Activated CD8-positive, alpha-beta memory T cell treated with anti-CD3 and anti-CD28 coated beads for 48 hours (primary cell): ENCODE measurements around the gene EIF4E3.

Experiments used
- DNase-seq, 3 experiments: peaks; one replicate each; pipeline ENCODE4 v3.0.0-alpha.2; 2020; ENCODE audit warnings: low read depth in 2 of 3, low spot score in 2 of 3

The EIF4E3 gene

DNA sequence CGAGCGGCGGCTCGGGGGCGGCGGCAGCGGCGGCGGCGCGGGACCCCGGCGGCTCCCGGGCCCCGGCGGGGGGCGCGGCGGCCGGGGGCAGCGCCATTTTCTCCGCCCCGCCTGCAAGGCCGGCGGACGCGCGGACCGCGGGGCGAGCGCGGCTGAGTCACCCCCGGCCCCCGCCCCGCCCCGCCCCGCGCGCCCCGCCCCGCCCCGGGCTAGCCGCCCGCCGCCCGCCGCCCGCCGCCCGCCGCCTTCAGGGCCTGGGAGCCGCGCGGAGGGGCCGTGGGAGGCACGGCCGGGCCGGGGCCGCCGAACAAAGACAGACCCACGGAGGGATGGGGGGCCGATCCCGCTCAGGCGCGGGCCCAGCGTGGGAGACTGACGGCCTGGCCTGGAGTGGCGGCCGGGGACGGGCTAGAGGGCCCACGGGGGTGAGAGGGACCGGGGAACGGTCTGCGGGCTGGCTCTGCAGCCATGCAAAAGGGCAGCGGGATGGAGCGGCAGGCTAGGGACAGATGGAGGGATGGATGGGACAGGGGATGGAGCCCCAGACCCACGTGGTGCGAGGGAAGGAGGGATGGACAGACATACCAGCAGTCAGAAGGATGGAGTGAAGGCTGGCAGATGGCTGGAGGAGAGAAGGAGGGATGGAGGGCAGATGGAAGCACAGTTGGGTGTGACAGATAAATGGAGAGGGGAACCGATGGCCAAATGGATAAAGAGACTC lies at the start of gene EIF4E3:
Gene EIF4E3, minus strand, starts transcription at position 132 of the 721 bp plus-strand sequence. Its CDS starts 35 bp downstream, at position 97.
- DNase-seq = no peak

DNA sequence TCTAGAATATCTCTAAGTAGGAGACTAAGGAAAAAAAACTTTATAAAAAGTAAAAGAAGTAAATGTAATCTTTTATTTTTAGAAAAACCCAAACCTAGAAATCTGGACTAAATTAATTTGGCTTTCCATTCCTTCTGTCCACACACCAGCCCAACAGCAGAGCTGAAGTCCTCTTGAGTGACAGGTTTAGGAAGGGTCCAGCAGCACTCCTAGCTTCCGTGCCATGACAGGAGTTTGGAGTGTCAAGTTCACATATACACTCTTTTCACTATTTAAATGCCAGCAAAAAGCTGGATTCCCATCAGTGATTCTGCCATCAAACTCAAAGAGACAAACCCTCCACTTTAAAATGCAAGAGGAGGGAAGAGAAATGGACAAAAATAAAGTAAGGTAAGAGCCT lies 46.7 kb upstream of the EIF4E3 start:
- DNase-seq = no peak

DNA sequence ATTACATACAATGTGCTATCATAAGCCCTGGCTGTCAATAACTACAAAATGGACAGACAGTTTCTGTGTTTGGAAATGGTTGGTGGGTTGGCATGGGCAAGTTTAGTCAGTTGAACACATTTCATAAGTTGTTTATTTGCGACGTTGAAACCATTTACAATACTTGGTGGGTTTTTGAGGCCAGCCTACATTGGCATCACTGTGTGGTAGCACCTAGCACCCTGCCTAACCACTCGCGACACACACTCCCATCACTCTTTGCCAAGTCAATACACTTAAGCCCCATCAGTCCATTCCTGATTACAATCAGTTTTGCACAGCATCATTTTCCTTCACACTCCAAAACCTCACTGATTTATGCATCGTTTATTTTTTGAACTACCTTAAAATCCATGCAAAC lies 45.9 kb upstream of the EIF4E3 start:
- DNase-seq = no peak

DNA sequence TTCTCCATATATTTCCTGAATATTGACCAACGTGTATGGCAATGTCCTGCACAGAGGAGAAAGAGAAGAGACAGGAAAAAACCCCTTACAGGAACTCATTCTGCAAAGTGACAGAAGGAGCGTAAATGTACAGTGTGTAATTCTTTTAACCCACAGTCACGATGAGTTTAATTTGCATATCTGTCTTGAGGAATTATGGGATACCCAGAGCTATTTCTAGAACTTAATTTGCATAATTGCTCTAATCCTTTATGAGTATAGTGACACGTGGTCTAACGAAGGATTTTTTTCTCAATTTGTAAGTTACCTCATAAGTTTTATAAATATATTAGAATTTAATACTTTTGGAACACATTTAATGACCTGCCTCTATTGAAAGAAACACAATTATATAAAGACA lies 38.2 kb upstream of the EIF4E3 start:
- no peak for DNase-seq

DNA sequence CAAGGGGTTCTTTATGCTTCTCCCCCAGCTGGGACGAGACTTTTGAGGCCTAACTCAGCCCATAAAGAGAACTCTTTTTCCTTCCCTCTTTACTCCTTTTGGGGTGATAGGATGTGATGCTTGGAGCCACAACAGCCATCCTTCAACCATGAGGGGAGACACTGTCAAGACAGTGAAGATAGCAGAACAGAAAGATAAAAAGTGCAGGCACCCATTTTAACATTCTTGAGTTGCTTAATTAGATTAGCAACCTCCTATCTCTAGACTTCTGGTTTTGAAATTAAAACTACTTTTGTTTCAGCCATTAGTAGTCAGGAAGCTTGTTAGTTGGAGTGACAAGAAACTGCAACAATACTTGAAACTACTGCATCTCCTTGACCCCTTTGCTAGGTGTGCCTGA lies 34.9 kb upstream of the EIF4E3 start:
- no peak for DNase-seq

DNA sequence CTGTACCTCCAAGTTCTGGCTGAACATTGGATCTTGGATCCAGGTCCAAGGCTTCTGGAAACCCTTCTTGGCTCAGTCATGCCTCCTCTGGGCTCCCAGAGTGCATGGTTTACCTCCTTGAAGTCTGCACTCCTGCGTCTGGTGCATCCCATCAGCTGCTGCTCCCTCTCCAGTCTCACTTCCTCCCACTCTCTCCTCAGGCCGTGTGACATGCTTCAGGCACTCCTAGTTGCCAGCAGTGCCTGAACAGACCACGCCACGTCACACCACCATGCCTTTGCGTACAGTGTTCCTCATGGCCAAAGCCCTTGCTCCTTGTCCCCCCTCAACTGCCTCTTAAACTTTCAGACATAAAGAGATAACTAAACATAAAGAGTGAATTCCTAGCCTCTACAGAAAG lies 34.2 kb upstream of the EIF4E3 start:
- DNase-seq = no peak

DNA sequence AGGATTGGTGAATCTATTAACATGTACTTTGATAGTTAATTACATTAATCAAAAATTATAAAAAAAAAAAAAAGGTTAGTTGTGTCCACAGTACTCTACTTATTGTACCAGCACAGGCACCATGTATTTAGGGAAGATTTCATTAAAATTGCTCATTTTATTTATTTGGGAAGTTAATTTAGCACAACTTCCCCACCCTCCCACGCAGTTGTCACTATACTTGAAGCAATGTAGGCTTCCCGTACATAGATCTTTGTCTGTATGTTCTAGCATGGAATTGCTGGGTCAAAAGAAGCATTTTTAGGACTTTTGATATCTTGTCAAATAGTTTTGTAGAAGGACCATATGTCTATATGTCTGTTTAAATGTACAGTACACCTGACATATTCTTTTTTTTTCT lies 32.9 kb upstream of the EIF4E3 start:
- DNase-seq = no peak

DNA sequence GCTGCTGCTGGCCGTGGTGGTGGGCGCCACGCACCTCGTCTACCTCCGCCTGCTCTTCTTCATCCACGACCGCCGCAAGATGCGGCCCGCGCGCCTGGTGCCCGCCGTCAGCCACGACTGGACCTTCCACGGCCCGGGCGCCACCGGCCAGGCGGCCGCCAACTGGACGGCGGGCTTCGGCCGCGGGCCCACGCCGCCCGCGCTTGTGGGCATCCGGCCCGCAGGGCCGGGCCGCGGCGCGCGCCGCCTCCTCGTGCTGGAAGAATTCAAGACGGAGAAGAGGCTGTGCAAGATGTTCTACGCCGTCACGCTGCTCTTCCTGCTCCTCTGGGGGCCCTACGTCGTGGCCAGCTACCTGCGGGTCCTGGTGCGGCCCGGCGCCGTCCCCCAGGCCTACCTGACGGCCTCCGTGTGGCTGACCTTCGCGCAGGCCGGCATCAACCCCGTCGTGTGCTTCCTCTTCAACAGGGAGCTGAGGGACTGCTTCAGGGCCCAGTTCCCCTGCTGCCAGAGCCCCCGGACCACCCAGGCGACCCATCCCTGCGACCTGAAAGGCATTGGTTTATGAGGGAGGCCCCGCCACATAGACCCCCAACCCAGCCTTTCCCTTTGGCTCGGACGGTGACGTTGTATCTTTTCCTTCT lies 29.5 kb upstream of the EIF4E3 start:
- DNase-seq = no peak

DNA sequence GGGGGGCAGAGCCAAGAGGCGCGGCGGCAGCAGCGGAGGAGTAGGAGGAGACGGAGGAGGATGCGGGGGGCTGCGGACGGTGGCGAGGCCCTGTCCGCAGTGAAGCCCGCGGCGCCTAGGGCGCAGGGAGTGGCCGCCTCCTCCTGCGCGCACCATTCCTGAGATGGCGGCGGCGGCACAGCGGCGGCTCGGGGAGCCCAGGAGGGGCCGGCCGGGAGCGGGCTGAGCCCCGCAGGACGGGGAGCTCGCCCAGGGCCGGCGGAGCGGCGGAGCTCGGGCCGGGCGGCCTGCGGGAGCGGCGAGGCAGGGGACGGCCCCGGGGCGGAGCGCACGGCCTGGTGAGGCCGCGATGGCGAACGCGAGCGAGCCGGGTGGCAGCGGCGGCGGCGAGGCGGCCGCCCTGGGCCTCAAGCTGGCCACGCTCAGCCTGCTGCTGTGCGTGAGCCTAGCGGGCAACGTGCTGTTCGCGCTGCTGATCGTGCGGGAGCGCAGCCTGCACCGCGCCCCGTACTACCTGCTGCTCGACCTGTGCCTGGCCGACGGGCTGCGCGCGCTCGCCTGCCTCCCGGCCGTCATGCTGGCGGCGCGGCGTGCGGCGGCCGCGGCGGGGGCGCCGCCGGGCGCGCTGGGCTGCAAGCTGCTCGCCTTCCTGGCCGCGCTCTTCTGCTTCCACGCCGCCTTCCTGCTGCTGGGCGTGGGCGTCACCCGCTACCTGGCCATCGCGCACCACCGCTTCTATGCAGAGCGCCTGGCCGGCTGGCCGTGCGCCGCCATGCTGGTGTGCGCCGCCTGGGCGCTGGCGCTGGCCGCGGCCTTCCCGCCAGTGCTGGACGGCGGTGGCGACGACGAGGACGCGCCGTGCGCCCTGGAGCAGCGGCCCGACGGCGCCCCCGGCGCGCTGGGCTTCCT lies 28.8 kb upstream of the EIF4E3 start, which contains the start of gene GPR27:
Gene GPR27, plus strand, starts transcription at position 155 of the 909 bp plus-strand sequence. Its CDS starts 195 bp downstream, at position 350.
- no peak for DNase-seq

DNA sequence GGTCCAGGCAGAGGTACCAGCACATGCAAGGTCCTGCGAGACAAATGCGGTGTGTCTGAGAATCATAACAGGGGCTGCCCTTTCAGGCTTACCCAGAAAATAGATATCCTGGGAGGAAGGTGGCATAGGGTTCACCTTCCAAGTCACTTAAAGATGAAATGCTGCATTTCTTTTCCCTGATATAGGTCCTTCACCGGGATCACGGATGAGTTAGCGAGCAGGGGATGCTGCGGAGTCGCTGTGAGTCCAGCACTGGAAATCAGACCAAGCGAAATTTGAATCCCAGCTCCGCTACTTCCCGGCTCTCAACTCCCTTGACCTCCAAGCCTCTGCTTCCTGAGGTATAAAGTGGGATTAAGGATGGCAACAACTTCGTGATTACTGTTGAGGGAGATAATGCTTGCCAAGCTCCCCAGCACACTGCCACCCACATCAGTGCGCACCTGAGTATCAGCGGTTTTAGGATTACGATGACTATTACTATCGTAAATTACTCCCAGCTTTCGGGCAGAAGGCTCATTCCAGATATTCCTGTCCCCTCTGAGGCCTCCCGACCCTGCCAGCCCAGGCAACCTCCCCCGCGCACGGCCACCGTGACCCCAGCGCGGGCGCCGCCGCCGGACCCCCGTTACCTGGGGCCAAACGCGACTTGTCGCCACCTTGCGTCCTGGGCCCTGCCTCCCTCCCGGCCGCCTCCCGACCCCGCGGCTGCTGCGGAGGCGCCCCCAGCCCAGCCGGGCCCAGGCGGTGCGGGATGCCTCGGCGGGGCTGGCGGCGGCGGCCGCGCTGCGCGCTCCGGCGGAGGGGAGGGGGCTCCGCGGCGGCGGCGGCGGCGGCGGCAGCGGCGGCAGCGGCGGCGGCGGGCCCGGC lies 27.9 kb upstream of the EIF4E3 start:
- no peak for DNase-seq

DNA sequence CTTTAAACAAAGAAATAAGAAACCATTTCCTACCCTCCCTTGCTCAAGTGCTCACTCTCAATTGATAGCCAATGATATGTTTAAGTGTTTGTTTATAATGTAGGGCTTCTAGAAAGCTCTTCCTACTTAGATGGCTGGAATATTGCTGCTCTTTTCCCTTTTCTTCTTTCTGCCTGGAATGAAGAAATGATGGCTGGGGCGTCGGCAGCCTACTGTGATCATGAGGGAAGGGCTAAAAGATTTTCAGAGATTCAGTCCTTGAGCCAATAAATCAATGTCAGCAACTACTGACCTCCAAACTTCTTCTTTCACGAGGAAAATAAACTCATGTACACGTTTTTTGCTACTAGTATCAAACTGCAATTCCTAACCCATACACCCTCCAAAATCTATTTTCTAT lies 26.4 kb upstream of the EIF4E3 start:
- DNase-seq = no peak

DNA sequence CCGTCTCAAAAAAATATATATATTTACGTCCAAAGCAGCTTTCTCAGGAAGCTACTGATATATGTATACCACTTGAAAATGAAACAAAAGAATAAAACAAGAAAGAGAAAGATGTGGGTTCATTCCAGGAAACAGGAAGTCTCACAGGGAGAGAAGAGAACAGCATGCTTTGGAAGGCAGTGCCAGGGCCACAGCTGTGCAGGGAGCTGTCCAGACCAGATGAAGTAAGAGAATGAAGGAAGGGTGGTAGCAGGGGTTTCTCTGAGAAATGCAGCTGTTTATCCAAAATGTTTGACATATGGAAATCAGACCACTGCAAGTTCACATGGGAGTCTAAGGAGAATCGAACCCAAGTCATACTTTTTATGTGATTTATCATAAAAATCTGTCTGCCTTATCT lies 19.5 kb upstream of the EIF4E3 start:
- no peak for DNase-seq

DNA sequence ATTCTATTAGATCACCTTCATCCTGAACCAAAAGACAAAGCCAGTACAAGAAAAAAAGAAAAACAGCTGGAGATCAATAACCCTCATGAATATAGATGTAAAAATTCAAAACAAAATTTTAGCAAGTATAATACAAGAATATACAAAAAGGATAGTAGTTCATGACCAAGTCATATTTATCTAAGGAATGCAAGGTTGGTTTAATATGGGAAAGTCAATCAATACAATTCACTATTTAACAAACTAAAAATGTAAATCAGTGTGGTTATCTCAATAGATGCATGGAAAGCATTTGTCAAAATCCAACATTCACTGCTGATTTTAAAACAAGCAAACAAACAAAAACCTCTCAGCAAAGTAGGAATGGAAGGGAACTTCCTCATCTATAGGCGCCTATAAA lies 17.4 kb upstream of the EIF4E3 start:
- no peak for DNase-seq

DNA sequence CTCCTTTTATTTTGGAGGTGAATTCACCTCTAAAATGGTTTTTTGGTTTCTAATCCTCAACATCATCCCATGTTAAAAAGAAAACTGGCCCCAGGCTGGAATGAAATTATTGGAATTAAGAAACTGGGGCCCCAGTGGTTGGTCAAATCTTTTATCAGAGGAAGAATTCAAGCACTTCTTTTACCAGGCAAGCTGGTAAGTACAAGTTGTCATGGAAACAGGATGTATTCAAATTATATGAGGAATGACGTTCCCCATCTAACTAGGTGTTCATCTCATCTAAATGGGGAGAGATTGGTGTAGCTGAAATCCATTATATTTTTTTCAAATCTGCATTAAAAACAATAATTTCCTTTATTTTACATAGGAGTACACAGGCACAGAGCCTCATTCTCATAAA lies 9.7 kb upstream of the EIF4E3 start:
- no peak for DNase-seq

DNA sequence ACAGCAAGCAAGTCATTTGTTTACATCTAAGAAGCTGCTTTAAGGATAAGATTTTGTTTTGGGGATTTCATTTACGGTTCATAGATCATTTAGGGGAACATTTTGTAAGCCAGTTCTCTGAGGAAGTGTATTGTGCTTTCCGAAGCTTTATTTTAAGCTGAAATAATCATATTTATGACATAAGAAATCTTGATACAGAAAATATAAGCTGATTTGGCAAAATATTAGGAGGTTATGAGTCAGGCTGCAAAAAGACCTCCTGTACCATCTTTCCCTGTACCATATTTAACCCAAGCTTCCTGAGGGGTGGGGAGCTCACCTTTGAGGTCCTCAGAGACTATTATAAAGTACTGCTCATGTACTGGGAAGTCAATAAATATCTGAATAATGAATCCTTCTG lies 8.1 kb upstream of the EIF4E3 start:
- DNase-seq = no peak

DNA sequence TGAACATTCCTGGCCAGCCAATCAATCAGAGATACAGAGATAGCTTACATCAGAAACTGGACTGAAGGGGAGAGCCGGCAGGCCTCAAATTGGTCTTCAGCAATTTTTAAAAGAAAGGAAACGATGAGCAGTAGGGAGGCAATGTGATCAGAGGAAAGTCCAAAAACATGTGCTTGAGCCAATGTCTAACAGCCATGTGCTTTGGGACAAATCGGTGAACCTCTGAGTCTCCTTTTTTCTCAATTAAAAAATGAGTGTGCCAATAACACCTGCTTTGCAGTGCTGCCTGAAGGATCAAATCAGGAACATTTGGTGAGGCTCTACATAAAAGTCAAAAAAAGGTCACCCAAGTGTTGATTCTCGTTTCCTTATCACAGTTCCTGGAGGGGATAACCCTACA lies 7.4 kb upstream of the EIF4E3 start:
- no peak for DNase-seq

DNA sequence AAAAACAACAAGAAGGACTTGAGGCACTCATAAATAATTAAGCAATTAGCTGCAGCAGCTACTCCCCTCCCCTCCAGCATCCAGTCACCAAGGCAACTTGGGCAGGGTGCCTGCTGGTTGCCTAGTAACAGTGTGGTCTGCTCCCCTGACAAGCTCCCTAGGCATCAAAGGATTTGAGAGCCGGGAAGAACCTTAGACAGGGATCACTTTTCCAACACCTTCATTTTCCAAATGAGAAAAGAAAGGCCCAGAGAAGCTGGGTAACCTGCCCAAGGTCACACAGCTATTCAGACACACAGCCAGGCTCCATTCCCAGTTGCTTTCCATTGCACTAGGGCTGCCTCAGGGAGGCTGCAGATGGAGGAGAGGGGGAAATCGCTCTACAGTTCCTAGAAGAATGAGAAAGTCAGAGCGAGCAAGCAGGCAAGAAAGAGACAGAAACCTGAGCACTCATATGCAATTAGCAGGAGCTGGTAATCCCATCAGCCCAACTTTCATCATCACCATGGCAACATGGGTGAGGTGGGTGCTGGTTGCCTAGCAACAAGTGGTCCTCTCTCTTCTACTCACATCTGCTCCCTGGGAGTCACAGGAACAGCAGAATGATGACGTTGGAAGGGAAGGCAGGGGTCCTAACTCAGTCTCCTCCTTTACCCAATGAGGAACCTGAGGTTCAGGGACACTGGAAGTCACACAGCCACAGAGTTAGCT lies 3.6 kb upstream of the EIF4E3 start:
- DNase-seq = no peak

DNA sequence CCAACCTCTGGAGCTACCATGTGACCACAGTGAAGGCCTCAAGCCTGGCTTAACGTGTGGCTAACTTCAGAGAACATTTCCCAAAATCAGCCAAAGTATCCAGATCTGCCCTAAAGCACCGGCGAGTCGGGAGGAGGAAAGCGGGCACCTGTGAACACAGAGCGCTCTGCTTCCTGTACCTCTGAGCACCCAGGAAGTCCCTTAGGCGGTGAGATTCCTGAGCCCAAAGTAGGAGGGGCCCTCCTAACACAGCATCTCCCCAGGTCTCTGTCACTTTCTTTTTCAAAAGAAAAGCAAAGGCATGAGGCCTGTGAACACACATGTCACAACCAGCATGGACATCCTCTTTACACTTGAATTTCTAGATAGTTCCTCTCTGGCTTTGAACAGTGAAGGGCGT lies 944 bp upstream of the EIF4E3 start:
- no peak for DNase-seq

DNA sequence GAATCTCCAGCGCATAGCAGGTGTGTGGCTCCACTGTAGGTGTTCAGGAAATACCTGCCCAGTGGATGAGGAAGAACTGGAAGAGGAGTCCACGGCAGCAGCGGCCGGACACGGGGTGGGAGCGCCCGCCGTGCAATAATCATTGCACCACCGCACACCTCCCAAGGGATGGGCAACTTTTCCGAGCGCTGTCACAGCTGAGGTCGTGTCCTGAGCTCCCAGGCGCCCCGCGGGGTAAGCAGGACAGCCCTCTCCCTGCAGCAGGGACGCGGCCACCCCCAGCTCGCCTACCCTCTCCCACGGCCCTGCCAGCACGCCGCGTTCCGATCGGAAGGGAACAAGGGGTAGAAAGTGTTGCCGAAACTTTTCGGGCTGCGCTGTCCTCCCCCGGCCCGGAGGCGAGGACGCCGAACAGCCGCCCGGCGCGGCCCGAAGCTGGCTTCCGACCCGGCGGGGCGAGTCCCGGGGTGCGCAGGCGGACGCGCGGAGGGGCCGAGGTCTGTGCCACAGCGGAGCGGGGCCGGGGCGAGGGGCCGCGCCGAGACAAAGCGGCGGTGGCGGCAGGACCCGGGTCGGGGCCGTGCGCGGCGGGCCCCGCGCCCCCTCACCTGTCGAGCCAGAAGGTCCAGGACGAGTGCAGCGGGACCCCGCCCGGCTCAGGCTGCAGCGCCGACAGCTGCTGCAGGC lies 475 bp downstream of the EIF4E3 start:
- DNase-seq = no peak

DNA sequence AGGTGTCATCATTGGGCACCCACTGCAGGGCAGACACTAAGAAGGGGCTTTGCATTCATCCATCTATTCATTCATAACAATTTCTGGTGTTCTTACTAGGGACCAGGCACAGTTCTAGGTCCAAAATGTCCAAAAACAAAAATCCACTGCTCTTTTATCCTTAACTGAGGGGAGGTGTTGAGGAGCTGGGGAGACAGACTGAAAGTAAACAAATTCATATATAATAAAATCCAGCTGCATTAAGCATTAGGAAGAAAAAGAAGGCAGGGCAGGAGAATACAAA lies 1.1 kb downstream of the EIF4E3 start:
- DNase-seq = no peak
